CMK (cell line): Measurements from ENCODE around the gene CD247.

Experiments
- DNase-seq: peaks from one replicate; pipeline ENCODE4 v3.0.0-alpha.2; 2010; ENCODE audit warnings: low read depth

Gene CD247

DNA sequence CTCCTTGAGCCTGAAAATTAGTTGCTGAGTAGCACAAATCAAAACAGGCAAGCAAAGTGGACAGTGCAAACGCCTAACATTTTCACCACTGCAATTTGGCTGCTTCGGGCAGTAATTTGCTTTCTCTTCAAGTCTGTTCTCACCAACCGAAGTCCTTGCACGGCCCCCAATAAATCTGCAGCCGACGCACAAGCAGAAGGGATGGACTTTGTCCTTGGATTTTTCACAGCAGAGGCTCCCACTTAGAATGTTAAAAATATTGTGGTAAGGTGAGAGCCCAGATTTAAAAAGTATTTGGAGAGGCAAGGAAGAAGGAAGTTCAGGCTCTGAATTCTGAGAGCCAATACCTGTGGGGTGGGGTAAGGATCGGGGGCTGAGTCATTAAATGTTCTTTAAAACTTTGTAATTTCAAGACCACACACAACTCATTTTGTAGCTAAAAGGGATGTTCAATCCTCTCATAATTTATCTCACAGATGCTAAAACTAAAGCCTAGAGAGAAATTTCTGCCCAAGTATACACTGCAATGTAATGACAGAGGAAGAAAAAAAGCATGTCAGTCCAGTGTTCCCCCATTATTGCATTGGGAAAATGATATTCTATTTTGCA, 6.2 kb downstream of the CD247 start:
- no peak for DNase-seq

DNA sequence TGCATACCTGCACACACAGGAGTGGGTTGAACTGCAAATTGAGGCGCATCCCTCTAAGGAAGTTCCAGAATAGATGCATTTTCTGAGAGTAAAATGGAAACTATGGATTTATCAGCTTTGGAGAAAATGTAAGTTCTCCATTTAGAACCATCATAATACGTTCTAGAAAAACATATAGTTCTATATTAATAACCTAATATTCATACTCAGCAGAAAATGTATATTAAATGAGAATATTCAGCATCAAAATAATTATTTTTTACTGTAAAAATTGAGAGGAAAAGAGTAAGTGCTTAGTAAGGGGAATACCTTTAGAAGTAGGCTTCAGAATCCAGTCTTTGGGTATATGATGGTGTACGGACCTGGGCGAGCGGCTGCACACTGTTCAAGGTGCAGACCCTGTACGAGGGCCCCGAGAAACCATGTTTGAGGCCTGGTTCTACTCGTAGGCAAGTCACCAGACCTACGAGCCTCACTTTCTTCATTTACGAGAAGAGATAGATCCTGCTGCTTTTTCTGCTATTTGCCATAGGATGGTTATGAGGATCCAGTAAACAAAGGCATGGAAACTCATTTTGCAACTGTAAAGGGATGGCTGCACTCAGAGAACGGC, 6.8 kb downstream of the CD247 start:
- DNase-seq, result no peak

DNA sequence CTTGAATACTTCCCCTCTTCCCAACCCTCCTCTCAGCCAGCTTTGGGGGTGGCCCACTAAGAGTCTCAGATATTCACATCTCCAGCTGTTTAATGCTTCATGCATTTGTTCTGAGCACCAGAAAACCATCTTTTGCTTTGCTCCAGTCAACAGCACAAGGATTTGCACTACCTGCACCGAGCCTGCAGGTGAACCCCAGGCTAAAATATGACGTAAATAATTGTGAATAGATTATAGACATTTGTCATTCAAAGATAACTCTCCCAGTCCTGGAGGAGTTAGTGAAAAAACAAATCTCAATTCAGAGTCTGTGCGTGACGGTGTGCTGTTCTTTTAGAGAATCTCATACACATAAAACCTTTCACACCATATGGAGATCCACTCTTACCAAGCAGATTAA, 7.4 kb downstream of the CD247 start:
- DNase-seq, result no peak

DNA sequence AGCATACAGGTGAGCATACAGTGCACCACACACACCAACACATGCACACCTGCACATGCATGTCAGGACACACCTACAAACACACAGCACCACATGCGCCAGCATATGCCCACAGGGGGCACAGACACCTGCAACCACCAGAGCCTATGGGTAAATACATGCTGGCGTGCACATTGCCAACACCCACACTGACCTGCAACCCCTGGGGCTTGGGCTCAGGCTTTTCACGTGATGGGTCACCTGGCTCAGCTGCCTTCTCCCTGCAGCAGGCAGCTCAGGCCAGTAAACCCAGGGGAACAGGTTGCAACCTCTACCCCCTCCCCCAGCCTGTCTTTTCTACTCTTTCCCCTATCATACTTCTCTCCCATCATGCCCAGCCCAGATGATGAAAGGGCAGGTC, 8.1 kb downstream of the CD247 start:
- DNase-seq, result no peak

DNA sequence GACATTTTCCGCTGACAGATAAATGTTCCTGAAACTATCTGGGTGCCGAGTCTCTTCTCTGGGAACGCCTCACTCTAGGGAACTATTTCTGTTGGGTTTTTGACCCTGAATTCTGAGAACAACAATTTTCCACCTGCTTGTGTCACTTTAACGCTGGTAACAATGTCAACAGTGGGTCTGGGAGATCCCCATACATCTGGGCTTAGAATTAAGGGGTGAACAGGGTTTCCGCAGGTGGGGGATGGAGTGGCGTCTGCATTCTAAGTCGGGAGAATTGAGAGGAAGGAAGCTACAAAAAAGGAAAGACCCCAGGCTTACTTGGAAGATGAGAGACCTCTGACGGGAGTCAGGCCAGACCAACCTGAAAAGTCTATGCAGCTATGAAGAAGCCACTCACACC, 8.7 kb downstream of the CD247 start:
- DNase-seq, result no peak

DNA sequence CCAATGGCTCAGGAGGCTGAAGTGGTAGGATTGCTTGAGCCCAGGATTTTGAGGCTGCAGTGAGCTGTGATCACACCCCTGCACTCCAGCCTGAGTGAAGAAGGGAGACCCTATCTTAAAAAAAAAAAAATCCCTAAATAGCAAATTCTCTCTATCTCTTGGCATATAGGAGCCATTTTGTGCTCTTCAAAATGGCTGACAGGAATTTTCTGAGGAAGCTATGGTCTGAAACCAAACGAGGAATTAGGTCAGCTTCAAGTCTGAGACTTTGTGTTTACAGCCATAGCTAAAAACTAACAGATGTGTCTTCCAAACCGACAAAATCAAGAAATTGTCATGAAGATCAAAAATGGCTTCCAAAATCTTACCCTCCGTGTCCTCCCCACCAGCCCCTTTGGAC, 10.6 kb downstream of the CD247 start:
- no peak for DNase-seq

DNA sequence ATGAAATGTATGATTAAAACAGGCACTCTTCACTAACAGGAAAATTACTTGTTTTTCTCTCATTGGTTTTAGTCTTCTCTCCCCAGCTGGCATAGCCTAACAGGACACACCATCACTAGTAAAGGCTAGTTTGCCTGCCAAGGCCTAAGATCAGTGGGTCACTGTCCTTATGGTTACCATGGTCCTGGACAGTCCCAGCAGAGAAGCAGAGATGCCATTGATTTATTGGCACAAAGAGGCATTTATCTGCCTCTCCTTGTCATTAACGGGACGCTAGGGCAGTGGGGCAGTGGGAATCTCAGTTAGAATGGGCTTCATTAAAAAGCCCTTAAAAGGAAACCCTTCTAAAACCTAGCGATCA, 13.9 kb downstream of the CD247 start:
- DNase-seq, result no peak

DNA sequence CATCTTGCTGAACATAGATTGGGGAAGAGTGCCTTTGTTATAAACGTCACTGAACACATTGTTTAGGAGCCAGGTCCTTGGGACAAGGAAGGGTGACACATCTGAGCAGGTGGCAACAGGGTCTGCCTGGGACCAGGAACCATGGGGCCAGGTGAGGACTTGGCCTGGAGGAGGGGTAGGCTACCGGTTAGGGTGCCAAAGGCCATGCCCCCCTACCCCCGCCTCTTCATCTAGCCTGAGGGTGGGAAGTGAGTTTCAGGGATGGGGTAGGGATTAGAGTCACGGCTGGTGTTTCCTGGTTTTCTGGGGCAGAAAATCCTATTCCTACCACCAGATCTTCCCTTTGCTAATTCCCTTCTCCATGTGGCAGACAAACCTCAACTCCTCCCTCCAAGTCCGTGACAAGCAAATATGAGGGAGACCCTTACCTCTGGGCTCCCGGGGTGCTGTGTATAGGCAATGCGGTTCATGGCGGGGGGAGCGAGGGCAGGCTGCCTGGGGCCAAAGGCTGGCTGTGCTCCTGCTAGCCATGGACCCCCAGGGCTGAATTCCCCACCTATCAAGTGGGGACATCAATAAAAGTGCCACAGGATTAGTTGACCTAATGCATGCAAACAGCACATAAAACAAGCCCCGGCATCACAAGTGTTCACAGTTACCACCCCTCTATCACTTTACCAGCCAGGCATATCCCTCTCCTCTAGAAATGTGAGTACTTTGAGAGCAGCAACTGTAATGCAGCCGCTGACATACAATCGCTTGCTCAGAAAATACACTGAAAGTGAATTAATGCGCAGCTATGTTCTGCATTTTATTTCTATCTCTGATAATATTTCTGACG, 14.5 kb downstream of the CD247 start:
- no peak for DNase-seq

DNA sequence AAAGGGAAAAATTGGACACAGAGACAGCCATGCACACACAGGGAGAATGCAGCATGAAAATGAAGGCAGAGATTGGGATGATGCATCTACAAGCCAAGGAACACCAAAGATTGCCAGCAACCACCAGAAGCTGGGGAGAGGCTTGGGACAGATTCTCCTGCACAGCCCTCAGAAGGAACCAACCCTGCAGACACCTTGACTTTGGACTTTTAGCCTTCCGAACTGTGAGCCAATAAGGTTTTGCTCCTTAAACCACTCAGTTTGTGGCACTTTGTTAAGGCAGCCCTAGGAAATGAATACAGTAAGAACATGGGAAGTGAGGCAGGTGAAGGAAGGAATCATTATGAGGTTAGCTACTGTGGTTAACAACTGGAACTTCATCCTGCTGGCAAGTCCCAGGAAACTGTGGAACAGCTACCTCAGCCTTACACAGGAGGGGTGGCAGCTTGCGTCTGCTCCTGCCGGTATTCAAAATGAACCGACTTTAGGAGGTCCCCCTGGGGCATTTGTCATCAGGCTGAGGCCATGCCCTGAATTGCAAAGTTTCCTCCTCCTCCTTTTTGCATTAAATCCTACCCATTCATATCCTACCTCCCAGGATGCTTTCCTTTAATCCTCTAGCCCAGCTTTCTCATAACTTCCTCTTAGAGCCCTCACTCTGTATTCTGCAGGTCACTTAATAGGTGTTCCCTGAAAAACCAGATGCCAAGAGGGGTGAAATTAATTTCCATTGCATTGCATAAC, 15.4 kb downstream of the CD247 start:
- no peak for DNase-seq

DNA sequence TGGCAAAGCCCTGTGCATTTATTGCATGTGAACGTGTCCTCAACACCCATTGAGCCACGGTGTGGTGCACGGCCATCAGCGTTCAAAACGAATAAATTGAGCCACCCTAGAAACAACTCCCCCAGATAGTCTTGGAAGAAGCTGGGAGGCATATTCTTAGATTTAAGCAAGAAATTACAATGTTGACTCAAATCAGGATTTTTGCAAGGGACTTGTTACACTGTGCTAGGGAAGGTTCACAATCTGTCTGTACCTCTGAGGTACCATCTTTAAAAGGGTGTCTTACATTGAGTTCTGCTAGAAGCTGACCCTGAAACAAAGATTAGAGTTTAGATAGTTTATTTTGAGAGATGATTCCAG, 16.2 kb downstream of the CD247 start:
- DNase-seq, result no peak

DNA sequence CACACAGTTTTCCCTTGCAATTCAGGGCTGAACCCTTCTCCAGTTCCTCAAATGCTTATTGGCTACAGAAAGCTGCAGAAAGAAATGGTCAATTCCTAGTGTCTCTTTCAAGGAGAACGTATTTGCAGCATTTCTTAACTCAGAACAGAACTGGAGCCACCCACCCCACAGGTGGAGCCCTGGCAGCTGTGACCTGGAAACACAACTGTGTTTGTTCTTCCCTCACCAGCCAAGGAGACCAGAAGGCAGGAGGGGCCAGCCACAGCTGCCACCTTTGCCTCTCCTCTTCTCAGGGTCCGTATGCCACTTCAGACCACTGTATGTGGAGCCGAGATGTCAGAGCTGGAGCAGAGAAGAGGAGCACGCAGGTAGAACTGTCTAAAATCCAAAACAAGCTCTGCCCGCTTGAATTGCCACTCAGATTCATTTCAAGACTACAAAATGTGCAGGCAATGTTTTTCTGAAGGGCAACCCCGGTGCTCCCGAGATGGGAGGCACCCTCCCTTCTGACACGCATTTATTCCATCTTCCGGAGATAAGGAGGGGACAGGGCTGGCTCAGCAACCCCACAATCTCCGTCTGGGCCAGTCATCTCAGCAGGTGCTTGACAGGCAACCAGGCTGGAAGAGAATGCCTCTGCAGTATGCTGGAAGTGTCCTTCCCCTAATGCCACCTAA, 16.7 kb downstream of the CD247 start:
- DNase-seq, result no peak

DNA sequence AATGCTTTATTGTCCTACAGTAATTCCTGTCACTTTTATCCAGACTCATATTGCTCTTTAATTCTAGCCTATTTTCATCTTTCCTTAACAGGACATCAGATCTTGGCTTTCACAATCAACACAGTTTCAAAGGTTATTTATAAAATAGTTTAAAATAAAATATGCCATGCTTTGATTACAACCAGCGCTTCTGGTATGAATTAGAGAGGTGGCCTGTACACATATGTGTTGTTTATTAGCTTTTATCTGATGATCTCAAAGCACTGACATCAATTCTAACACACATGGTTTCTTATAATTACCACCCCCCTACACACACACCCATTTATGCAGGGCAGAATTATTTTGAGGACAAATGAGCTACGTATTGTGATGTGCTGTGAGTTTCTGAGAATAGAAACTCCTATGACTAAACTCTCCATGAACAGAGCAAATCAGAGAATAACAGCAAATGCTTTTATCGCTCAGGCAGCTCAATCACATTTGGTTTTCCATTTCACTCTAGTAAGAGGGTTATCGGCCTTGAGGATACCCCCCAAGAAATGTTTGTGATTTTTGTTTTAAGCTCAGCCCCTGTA, 18.0 kb downstream of the CD247 start:
- DNase-seq, result no peak

DNA sequence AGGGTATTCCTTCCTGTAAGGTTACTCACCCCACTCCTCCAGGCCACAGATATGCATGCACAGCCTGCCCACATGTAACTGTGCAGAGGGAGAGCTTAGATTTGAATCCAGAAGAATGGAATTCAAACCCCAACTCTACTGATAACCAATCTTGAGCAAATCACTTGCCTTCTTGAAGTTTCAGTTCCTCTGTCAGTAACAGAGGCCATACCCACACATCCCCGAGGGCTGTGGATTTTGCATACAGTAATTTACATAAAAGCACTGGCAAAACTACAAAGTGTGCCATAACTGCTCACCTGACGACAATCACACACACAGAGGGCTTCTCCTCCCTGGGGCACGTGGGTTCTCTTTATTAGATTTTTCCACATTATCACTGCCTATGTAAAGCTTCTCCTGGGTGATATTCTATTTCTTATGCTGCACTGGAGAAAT, 18.6 kb downstream of the CD247 start:
- DNase-seq, result no peak

DNA sequence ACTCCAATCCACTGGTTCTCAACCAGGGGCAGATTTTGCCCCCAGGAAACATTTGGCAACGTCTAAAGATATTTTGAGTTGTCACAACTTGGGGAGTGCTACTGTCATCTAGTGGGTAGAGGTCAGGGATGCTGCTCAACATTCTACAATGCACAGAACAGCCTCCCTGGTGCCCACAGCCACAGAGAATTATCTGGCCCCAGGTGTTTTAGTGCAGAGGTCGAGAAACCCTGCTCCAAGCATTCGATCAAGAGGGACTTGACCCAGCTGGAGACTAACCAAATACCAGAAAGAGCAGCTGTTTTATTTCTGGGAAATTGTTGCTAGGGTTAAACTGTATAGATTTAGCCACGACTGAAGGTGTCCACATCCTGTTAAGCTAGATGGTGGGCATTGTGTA, 19.2 kb downstream of the CD247 start:
- DNase-seq, result no peak

DNA sequence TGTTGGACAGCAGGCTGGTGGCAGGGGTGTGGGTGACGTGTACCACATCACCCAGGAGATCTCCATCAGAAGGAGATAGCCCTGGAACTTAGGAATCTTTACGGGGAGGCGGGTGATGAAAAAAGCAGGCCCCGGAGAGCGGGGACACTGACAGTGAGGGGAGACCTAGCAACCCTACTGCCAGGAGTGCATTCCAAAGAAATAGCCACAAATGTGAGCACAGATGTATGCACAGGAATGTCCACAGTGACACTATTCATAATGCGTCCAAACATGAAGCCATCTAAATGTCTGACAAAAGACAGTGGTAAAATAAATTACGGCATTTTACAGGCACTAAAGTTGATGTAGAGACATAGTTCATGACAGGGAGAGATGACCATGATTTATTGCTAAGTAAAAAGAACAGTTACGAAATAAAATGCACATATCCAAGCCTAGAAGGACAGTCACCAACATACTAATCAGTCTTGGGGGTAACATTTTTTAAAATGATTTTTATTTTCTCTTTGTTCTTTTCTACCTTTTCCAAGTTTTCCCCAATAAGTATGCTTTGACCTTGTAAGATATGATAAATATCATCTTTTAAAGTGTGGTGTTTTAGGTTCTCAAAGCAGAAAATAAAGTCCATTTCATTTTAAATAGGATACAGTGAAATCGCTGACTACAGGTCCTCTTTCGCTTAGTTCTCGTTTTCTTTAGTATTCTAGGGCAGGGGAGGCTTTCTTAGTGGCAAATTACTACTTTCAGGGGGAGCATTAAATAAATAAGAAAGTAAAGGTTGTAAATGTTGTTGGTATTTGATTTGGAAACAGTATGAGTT, 21.3 kb downstream of the CD247 start:
- no peak for DNase-seq

DNA sequence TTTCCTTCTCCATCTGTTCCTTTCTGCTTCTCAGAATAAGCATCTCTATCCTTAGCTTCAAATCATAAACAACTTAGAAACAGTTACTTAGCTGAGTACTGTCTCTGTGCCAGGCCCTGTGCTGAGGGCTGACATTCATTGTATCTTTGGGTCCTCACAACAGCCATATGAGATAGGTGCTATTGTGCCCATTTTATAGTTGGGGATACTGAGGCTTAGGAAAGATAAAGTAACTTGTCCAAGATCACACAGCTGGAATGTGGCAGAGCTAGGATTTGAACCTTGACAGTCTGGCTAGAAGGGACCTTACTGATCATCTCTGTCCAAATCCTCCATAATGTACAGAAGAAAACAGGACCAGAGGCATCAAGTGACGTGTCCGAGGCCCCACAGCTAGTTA, 25.0 kb downstream of the CD247 start:
- DNase-seq, result no peak

DNA sequence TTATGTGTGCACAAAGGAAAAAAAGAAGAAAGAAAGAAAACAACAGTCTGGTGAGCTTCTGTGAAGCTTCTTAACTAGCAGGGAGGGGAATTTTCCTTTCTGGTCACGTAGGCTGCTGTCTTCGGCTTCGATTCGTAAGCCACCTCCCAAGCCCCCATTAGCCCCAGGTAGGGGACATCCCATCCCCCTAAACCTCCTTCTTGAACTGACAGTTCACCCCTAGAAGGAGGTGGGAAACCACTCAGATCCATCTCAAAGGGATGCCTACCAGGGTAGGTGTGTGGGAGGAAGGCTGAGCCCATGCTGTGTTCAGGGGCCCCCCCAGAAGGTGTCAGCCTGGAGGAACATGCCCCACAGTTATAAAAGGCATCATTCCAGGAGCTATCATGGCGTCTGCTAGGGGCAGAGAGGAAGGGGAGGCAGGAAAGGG, 25.8 kb downstream of the CD247 start:
- no peak for DNase-seq

DNA sequence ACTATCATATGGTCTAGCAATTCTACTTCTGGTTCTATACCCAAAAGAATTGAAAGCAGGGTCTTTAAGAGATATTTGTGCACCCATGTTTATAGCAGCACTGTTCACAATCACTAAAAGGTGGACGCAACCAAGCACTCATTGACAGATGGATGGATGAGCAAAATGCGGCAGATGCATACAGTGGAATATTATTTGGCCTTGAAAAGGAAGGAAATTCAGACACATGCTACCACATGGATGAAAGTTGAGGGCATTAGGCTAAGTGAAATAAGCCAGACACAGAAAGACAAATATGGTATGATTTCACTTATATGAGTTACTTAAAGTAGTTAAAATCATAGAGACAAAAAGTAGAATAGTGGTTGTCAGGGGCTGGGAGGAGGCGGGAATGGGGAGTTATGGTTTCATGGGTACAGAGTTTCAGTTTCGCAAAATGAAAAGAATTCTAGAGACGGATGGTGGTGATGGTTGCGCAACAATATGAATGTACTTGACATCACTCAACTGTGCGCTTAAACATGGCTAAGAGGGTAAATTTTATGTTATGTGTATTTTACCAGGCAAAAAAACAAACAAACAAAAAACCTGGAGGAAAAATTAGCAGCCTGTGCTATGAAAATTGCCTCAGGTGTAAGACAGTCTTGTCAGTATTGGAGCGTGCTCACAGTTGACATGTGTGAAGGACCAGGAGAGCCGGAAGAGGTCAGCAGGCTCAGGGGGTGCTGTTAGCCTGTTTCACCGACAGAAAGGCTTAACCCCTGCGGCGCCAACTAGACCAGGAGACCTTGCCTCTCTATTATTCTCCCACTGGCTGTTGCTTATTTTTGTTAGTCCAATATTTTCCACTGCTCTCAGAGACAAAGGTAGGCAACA, 26.5 kb downstream of the CD247 start:
- no peak for DNase-seq

DNA sequence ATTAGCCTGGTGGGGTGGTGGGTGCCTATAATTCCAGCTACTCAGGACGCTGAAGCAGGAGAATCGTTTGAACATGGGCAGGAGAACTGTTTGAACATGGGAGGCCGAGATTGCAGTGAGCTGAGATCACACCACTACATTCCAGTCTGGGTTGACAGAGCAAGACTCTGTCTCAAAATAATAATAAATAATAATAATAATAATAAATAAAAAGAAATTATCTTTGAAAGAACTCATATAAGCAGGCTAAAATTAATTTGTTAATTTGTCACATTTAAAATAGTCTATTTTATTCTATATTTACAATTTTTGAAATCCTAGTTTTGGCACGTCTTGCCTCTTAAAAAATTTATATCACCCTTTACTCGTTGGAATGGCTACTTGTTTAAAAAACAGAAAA, 27.6 kb downstream of the CD247 start:
- DNase-seq, result no peak
